BLaER1 (cell line): ENCODE data around the gene CYTH4.

Experiments used
- H3K27ac ChIP-seq: shearing (Covaris generic); formaldehyde crosslinking; 2 replicates; pipeline ENCODE4 v1.8.1; 2022
- H3K27me3 ChIP-seq: shearing (Covaris generic); formaldehyde crosslinking; 2 replicates; pipeline ENCODE4 v1.8.1; 2022
- H3K36me3 ChIP-seq: shearing (Covaris generic); formaldehyde crosslinking; 2 replicates; pipeline ENCODE4 v1.8.1; 2022
- H3K4me1 ChIP-seq: shearing (Covaris generic); formaldehyde crosslinking; 2 replicates; pipeline ENCODE4 v1.8.1; 2022
- H3K4me2 ChIP-seq: shearing (Covaris generic); formaldehyde crosslinking; 2 replicates; pipeline ENCODE4 v1.8.1; 2022
- H3K4me3 ChIP-seq: shearing (Covaris generic); formaldehyde crosslinking; 2 replicates; pipeline ENCODE4 v1.8.1; 2022
- H3K9ac ChIP-seq: shearing (Covaris generic); formaldehyde crosslinking; 2 replicates; pipeline ENCODE4 v1.8.1; 2022
- H3K9me3 ChIP-seq: shearing (Covaris generic); formaldehyde crosslinking; 2 replicates; pipeline ENCODE4 v1.8.1; 2022
- H4K20me1 ChIP-seq: shearing (Covaris generic); formaldehyde crosslinking; 2 replicates; pipeline ENCODE4 v1.8.1; 2022
- Cebpa-rat ChIP-seq: shearing (Covaris generic); IDR thresholded peaks from 2 replicates; pipeline ENCODE4 v1.8.1; 2022

Gene CYTH4

GRCh38 chr22:37277384-37277783, 4.9 kb upstream of the CYTH4 start:
- Histone ChIP-seq H3K9ac (no peak overlapping the region), H3K4me1 (peaks cover 92% of the 10 kb centered on the region), H3K4me3 (no peak overlapping the region), H3K27me3 (no peaks in the 10 kb centered on the region), H3K4me2 (peak overlapping the region; percentile 77), H3K9me3 (no peaks in the 10 kb centered on the region), H4K20me1 (no peaks in the 10 kb centered on the region), H3K27ac (0 out of 2 replicates have a peak overlapping the region, but pooled peaks have one; percentile 14), H3K36me3 (no peaks in the 10 kb centered on the region)
- TF ChIP-seq Cebpa-rat = no peak

GRCh38 chr22:37278261-37278660, 4.0 kb upstream of the CYTH4 start:
- Histone ChIP-seq H4K20me1 (no peaks in the 10 kb centered on the region), H3K36me3 (no peaks in the 10 kb centered on the region), H3K27me3 (no peaks in the 10 kb centered on the region), H3K9ac (peak overlapping the region; percentile 21; the same call in 1 of the 2 replicates), H3K4me2 (peak overlapping the region; percentile 77), H3K9me3 (no peaks in the 10 kb centered on the region), H3K4me1 (peaks cover 100% of the 10 kb centered on the region), H3K27ac (peak overlapping the region; percentile 64), H3K4me3 (no peak overlapping the region)
- no peak for TF ChIP-seq Cebpa-rat

GRCh38 chr22:37279331-37280181, 2.8 kb upstream of the CYTH4 start:
- Histone ChIP-seq H4K20me1 (no peaks in the 10 kb centered on the region), H3K36me3 (no peaks in the 10 kb centered on the region), H3K9me3 (no peaks in the 10 kb centered on the region), H3K27ac (peak overlapping the region; percentile 64), H3K4me3 (peak overlapping the region; percentile 16; the same call in 1 of the 2 replicates), H3K27me3 (no peaks in the 10 kb centered on the region), H3K4me1 (peaks cover 100% of the 10 kb centered on the region), H3K4me2 (peak overlapping the region; percentile 77), H3K9ac (peak overlapping the region; percentile 21; the same call in 1 of the 2 replicates)
- no peak for TF ChIP-seq Cebpa-rat

- Histone ChIP-seq H4K20me1 (no peaks in the 10 kb centered on the region), H3K4me2 (peak overlapping the region; percentile 98), H3K9ac (no peak overlapping the region), H3K4me1 (peaks cover 98% of the 10 kb centered on the region), H3K27me3 (no peaks in the 10 kb centered on the region), H3K27ac (peak overlapping the region; percentile 64), H3K36me3 (no peaks in the 10 kb centered on the region), H3K9me3 (no peaks in the 10 kb centered on the region), H3K4me3 (no peak overlapping the region)
- no peak for TF ChIP-seq Cebpa-rat
These were observed 1.6 kb upstream of the CYTH4 start for GRCh38 chr22:37280718-37281117.

- H3K27ac ChIP-seq = peak overlapping the region; percentile 84
- no peaks in the 10 kb centered on the region for H3K9me3 ChIP-seq
- H3K36me3 ChIP-seq = no peaks in the 10 kb centered on the region
- no peak for TF ChIP-seq Cebpa-rat
- H3K4me3 ChIP-seq = no peak overlapping the region
- H3K4me1 ChIP-seq = peaks cover 98% of the 10 kb centered on the region
- H3K4me2 ChIP-seq = peak overlapping the region; percentile 98
- no peaks in the 10 kb centered on the region for H3K27me3 ChIP-seq
- H4K20me1 ChIP-seq = no peaks in the 10 kb centered on the region
- peak overlapping the region; percentile 77; the same call in 1 of the 2 replicates for H3K9ac ChIP-seq
These were observed 1.1 kb upstream of the CYTH4 start for GRCh38 chr22:37281195-37281594.

GRCh38 chr22:37281646-37282384, 493 bp upstream of the CYTH4 start:
- Histone ChIP-seq H3K9ac (peak overlapping the region; percentile 77), H3K9me3 (no peaks in the 10 kb centered on the region), H3K36me3 (no peaks in the 10 kb centered on the region), H3K4me1 (peaks cover 98% of the 10 kb centered on the region), H3K27ac (peak overlapping the region; percentile 84), H3K27me3 (no peaks in the 10 kb centered on the region), H4K20me1 (no peaks in the 10 kb centered on the region), H3K4me3 (peak overlapping the region; percentile 67), H3K4me2 (peak overlapping the region; percentile 98)
- TF ChIP-seq Cebpa-rat = no peak

GRCh38 chr22:37283393-37283937, 1.2 kb downstream of the CYTH4 start:
- H3K9ac ChIP-seq = peak overlapping the region; percentile 77
- H3K4me1 ChIP-seq = peaks cover 98% of the 10 kb centered on the region
- peak overlapping the region; percentile 84 for H3K27ac ChIP-seq
- peak overlapping the region; percentile 98 for H3K4me2 ChIP-seq
- TF ChIP-seq Cebpa-rat = no peak
- H3K4me3 ChIP-seq = peak overlapping the region; percentile 67
- no peaks in the 10 kb centered on the region for H4K20me1 ChIP-seq
- no peaks in the 10 kb centered on the region for H3K27me3 ChIP-seq
- H3K36me3 ChIP-seq = peaks cover 8% of the 10 kb centered on the region; the same call in 1 of the 2 replicates
- H3K9me3 ChIP-seq = no peaks in the 10 kb centered on the region

- peak overlapping the region; percentile 98 for H3K4me2 ChIP-seq
- peaks cover 98% of the 10 kb centered on the region for H3K4me1 ChIP-seq
- H3K27me3 ChIP-seq = no peaks in the 10 kb centered on the region
These were observed 2.0 kb downstream of the CYTH4 start for GRCh38 chr22:37284126-37284804.

GRCh38 chr22:37284805-37285355, 2.6 kb downstream of the CYTH4 start:
- peak overlapping the region; percentile 67 for H3K4me3 ChIP-seq
- TF ChIP-seq Cebpa-rat = no peak
- peaks cover 4% of the 10 kb centered on the region; the same call in 1 of the 2 replicates for H4K20me1 ChIP-seq
- H3K27me3 ChIP-seq = no peaks in the 10 kb centered on the region
- H3K9me3 ChIP-seq = no peaks in the 10 kb centered on the region
- H3K4me1 ChIP-seq = peaks cover 98% of the 10 kb centered on the region
- H3K9ac ChIP-seq = peak overlapping the region; percentile 77
- H3K27ac ChIP-seq = peak overlapping the region; percentile 84
- peaks cover 8% of the 10 kb centered on the region; the same call in 1 of the 2 replicates for H3K36me3 ChIP-seq
- peak overlapping the region; percentile 98 for H3K4me2 ChIP-seq

More at GRCh38 chr22:37284126-37284804, 2.0 kb downstream of the CYTH4 start:
- Histone ChIP-seq H3K36me3 (peaks cover 8% of the 10 kb centered on the region; the same call in 1 of the 2 replicates), H3K9me3 (no peaks in the 10 kb centered on the region), H4K20me1 (no peaks in the 10 kb centered on the region), H3K27ac (peak overlapping the region; percentile 84), H3K9ac (peak overlapping the region; percentile 77), H3K4me3 (peak overlapping the region; percentile 67)
- TF ChIP-seq Cebpa-rat = no peak
